Gastrocnemius medialis (tissue), 4 donors: ENCODE results near the gene GRPEL2. TPM values are rescaled to one million over a fixed set of nuclear protein-coding genes. Genes with fewer than 3 reads are reported as not detected.
"Not testable (repeated sequence)": the region's sequence is repeated elsewhere in the genome, so short reads cannot be mapped to it uniquely, and the experiment has no call there.

Experiments used
- ATAC-seq, 2 donors: fragments of 150-250 bp; one replicate each; pipeline ENCODE4 v1.9.1; 2016
- DNase-seq, 2 donors: peaks; one replicate each; pipeline ENCODE4 v3.0.0-alpha.2; 2019
- H3K27ac ChIP-seq, 4 donors: fragments of 200-600 bp; sonication (generic); 1 replicate in 1 of 4; 2 replicates in 3 of 4; pipeline ENCODE4 v1.5.1; 2016 to 2018; ENCODE audit warnings: mild to moderate bottlenecking in 2 of 4, moderate library complexity in 1 of 4
- H3K27me3 ChIP-seq, 3 donors: fragments of 200-600 bp; sonication (generic) in 2 of 3; 1 replicate in 1 of 3; 2 replicates in 2 of 3; pipeline versions ENCODE4 v1.5.1 to v1.6.0; 2016 to 2019; ENCODE audit warnings: mild to moderate bottlenecking in 1 of 3, moderate library complexity in 1 of 3
- H3K36me3 ChIP-seq, 2 donors: fragments of 200-600 bp; sonication (generic) in 1 of 2; one replicate each; pipeline ENCODE4 v1.5.1; 2017 to 2018
- H3K4me1 ChIP-seq, 2 donors: fragments of 200-600 bp; sonication (generic) in 1 of 2; one replicate each; pipeline ENCODE4 v1.5.1; 2016 to 2017; ENCODE audit warnings: mild to moderate bottlenecking in 2 of 2
- H3K4me3 ChIP-seq, 4 donors: fragments of 200-600 bp; sonication (generic) in 3 of 4; 1 replicate in 1 of 4; 2 replicates in 3 of 4; pipeline ENCODE4 v1.5.1; 2016 to 2019; ENCODE audit warnings: mild to moderate bottlenecking in 2 of 4
- H3K9me3 ChIP-seq, 3 donors: fragments of 200-600 bp; sonication (generic) in 2 of 3; 1 replicate in 1 of 3; 2 replicates in 2 of 3; pipeline ENCODE4 v1.5.1; 2016 to 2019
- POLR2A ChIP-seq, 2 donors: fragments of 450-650 bp; IDR thresholded peaks; one replicate each; pipeline ENCODE4 v1.6.1; 2017; ENCODE audit warnings: antibody characterized with exemption in 2 of 2, mild to moderate bottlenecking in 2 of 2, moderate library complexity in 2 of 2
- in situ Hi-C, 4 donors: fragments of 200-750 bp; cut with MboI; loops; one replicate each; pipeline versions ENCODE4 v1.15.0 to v1.8.0; 2017; ENCODE audit warnings: low sequenced_read_pairs in 4 of 4
- intact Hi-C: fragments of 100-400 bp; cut with DNase I; formaldehyde crosslinking; loops from one replicate; pipeline ENCODE4 v1.15.1; 2023; ENCODE audit warnings: low total_unique reads
- total RNA-seq, 4 donors: library from RNA; depleted of rRNA; stranded (reverse); fragments of >200 nt; gene quantifications; one replicate each; pipeline versions ENCODE4 v1.1.0 to v1.2.3, GENCODE V29; 2016
- TF ChIP-seq, protein P1 (sequence below), 5 experiments: fragments of 450-650 bp in 3 of 5; fragments of 200-600 bp in 2 of 5; sonication (generic) in 2 of 5; IDR thresholded peaks in 4 of 5; conservative IDR thresholded peaks in 1 of 5; 1 replicate in 4 of 5; 2 replicates in 1 of 5; pipeline ENCODE4 v1.5.1; 2016 to 2019; ENCODE audit warnings: antibody characterized with exemption in 5 of 5, mild to moderate bottlenecking in 3 of 5, moderate library complexity in 3 of 5

The GRPEL2 gene
- total RNA-seq, 4 donors from 2014 or later: 7.8 to 13.3 (median 9.9) TPM

DNA sequence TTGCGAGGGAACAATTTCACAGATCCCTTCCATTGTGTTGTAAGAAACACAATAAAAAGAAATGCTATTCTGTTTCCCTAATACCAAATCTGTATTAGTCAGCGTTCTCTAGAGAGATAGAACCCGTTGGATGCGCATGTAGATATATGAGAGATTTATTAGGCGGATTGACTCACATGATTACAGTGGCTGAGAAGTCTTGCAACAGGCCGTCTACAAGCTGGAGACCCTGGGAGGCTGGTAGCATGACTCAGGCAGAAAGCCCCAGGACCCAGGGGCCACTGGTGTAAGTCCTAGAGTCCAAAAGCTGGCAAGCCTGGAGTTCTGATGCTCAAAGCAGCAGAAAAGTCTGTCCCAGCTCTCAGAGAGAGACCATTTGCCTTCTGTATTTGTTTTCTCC lies 52.2 kb downstream of the GRPEL2 start:
- Histone ChIP-seq H3K36me3 (no peaks in the 10 kb centered on the region), H3K4me1 (no peaks in the 10 kb centered on the region), H3K27ac (no peak overlapping the region), H3K4me3 (no peak overlapping the region), H3K9me3 (no peaks in the 10 kb centered on the region), H3K27me3 (no peaks in the 10 kb centered on the region)
- no peak for TF ChIP-seq POLR2A (IDR thresholded peaks at IDR 0.05)
- TF ChIP-seq, protein P1, sequence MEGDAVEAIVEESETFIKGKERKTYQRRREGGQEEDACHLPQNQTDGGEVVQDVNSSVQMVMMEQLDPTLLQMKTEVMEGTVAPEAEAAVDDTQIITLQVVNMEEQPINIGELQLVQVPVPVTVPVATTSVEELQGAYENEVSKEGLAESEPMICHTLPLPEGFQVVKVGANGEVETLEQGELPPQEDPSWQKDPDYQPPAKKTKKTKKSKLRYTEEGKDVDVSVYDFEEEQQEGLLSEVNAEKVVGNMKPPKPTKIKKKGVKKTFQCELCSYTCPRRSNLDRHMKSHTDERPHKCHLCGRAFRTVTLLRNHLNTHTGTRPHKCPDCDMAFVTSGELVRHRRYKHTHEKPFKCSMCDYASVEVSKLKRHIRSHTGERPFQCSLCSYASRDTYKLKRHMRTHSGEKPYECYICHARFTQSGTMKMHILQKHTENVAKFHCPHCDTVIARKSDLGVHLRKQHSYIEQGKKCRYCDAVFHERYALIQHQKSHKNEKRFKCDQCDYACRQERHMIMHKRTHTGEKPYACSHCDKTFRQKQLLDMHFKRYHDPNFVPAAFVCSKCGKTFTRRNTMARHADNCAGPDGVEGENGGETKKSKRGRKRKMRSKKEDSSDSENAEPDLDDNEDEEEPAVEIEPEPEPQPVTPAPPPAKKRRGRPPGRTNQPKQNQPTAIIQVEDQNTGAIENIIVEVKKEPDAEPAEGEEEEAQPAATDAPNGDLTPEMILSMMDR (IDR thresholded peaks at IDR 0.05 in 4 of 5, conservative IDR thresholded peaks at IDR 0.05 in 1 of 5): no peak
- DNase-seq (no peak), ATAC-seq (peak; percentile 44 to 63)
- intact Hi-C loops: no loop called here
- in situ Hi-C loops: no loop called here

DNA sequence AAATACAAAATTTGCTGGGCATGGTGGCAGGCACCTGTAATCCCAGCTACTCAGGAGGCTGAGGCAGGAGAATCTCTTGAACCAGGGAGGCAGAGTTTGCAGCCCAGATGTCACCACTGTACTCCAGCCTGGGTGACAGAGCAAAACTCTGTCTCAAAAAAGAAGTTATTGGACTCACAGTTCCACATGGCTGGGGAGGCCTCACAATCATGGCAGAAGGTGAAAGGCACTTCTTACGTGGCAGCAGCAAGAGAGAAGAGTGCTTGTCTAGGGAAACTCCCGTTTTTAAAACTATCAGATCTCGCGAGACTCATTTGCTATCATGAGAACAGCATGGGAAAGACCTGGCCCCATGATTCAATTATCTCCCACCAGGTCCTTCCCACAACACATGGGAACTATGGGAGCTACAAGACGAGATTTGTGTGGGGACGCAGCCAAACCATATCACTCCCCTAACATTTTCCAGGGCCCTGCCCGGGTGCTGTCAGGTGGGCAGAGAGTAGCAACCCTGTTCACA lies 53.5 kb downstream of the GRPEL2 start:
- H3K27me3 ChIP-seq, in situ Hi-C loops, H3K4me3 ChIP-seq, ATAC-seq, H3K36me3 ChIP-seq, H3K27ac ChIP-seq, H3K9me3 ChIP-seq, intact Hi-C loops, H3K4me1 ChIP-seq, DNase-seq: not testable (repeated sequence)

DNA sequence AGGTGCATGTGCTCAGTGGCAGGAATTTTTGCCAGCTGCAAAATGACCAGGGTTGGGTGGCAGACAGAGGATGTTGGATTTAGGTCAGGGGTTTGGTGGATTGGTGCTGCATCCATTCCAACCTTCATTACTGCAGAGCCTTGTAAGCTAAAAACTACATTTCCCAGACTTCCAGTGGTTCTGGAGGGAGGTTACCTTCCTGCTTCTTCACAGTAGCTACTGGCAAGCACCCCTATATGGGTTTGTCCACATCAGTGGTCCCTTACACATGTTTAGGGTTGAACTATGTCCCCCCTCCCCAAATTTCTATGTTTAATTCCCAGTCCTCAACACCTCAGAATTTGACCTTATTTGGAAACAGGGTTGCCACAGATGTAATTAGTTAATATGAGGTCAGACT lies 54.5 kb downstream of the GRPEL2 start:
- in situ Hi-C loops (no loop called here), intact Hi-C loops (no loop called here)
- H3K27ac ChIP-seq: peak overlapping the region in 2 of 4 donors; percentile 9 to 23
- H3K9me3 ChIP-seq: no peaks in the 10 kb centered on the region
- H3K36me3 ChIP-seq: no peaks in the 10 kb centered on the region
- TF ChIP-seq POLR2A (IDR thresholded peaks at IDR 0.05): no peak
- TF ChIP-seq, protein P1 (IDR thresholded peaks at IDR 0.05 in 4 of 5, conservative IDR thresholded peaks at IDR 0.05 in 1 of 5): no peak
- no peak for DNase-seq
- H3K27me3 ChIP-seq: no peaks in the 10 kb centered on the region
- no peak overlapping the region for H3K4me3 ChIP-seq
- H3K4me1 ChIP-seq: no peaks in the 10 kb centered on the region
- no peak for ATAC-seq

DNA sequence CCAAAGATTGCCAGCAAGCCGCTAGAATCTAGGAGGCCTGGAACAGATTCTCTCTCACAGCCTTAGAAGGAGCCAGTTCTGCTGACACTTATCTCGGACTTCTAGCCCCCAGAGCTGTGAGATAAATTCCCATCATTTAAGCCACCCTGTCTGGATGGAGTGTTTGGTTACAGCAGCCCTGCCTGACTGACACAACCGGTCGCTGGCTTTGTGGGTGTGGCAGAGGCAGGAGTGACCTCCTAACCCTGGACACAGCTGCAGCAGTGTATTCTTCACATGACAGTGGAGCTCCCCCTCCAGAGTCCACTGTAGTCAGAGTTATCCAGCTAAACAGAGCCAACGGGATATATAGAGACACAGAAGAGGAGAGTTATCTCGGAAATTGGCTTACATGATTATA lies 55.0 kb downstream of the GRPEL2 start:
- in situ Hi-C loops: no loop called here
- no peaks in the 10 kb centered on the region for H3K4me1 ChIP-seq
- no peak for DNase-seq
- no peak for ATAC-seq
- H3K9me3 ChIP-seq: no peaks in the 10 kb centered on the region
- intact Hi-C loops: no loop called here
- H3K27me3 ChIP-seq: no peaks in the 10 kb centered on the region
- no peak for TF ChIP-seq POLR2A (IDR thresholded peaks at IDR 0.05)
- TF ChIP-seq, protein P1 (IDR thresholded peaks at IDR 0.05 in 4 of 5, conservative IDR thresholded peaks at IDR 0.05 in 1 of 5): no peak
- H3K27ac ChIP-seq: peak overlapping the region in 2 of 4 donors; percentile 9 to 23
- no peaks in the 10 kb centered on the region for H3K36me3 ChIP-seq
- no peak overlapping the region for H3K4me3 ChIP-seq

DNA sequence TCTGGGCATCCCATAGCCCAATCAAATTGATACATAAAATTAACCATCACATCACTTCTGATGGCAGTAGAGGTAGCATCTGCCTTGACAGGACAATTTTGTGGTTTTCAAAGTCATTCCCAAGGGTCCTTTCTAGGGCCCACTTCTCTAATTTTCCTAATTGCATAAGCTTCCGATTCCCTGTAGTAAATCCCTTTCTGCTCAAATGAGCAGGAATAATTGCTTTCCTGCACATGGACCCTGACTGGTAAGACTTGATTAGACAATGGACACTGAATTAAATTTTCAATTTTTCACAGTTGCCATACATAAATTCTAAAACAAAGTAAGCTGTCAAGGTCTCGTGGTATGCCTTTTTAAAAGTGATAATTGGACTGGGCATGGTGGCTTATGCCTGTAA lies 55.8 kb downstream of the GRPEL2 start:
- Histone ChIP-seq H3K4me3 (no peak overlapping the region), H3K9me3 (no peaks in the 10 kb centered on the region), H3K36me3 (no peaks in the 10 kb centered on the region), H3K27ac (no peak overlapping the region), H3K4me1 (no peaks in the 10 kb centered on the region), H3K27me3 (no peaks in the 10 kb centered on the region)
- in situ Hi-C loops: no loop called here
- ATAC-seq (no peak), DNase-seq (no peak)
- intact Hi-C loops: no loop called here
- TF ChIP-seq POLR2A (IDR thresholded peaks at IDR 0.05): no peak
- TF ChIP-seq, protein P1 (IDR thresholded peaks at IDR 0.05 in 4 of 5, conservative IDR thresholded peaks at IDR 0.05 in 1 of 5): no peak
